GM10266 (cell line): Measurements from ENCODE around the gene TNIP3.
"Not testable (repeated sequence)": the region's sequence is repeated elsewhere in the genome, so short reads cannot be mapped to it uniquely, and the experiment has no call there.

ENCODE experiments used
- DNase-seq: peaks from one replicate; pipeline ENCODE4 v3.0.0; 2012; ENCODE audit errors: extremely low spot score
- TF ChIP-seq, protein P1 (sequence below): IDR thresholded peaks from 2 replicates; pipeline ENCODE4 v1.5.1; 2012; ENCODE audit warnings: mild to moderate bottlenecking, low read depth; ENCODE audit not compliant: control insufficient read depth, insufficient read depth; ENCODE audit errors: missing control alignments

The TNIP3 gene

DNA sequence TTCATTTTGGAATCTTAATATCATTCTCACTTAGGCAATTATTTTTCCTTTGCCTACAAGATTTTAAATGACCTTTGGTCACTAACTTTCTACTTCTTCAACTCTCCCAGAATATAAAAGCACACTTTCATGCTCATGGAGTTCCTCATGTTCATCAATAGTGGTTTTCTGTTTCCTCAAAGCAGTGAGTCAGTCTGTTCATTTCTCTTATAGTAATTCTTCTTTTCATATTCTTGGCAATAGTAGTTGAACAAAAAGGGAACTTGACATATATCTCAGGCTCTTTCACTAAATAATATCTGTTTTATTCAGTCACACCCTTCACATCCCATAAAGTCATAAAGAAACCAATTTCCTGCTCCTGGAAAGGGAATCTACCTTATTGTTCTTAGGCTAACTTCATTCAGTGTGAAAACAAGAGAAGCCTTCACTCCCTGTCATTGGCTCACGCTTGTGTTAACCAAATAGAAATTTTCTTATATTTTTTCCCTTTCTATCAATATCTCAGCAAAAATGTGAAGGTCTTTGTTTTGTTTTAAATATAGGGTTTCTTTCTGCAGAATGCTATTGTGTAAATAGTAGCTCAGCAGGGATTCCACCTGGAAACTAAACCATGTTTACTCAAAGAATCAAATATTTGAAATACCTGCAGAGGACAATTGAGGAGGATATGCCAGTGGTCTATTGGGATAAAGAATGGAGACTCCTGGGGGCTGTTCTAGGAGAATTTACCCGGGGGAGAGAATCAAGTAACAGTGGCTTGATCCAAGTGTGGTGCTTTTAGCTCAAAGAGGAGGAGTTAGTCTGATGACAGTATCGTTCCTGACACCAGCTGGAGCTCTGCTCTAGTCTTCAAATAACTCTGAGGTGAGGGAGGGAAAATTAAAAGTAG, 13.4 kb upstream of the TNIP3 start:
- DNase-seq: no peak
- TF ChIP-seq, protein P1, sequence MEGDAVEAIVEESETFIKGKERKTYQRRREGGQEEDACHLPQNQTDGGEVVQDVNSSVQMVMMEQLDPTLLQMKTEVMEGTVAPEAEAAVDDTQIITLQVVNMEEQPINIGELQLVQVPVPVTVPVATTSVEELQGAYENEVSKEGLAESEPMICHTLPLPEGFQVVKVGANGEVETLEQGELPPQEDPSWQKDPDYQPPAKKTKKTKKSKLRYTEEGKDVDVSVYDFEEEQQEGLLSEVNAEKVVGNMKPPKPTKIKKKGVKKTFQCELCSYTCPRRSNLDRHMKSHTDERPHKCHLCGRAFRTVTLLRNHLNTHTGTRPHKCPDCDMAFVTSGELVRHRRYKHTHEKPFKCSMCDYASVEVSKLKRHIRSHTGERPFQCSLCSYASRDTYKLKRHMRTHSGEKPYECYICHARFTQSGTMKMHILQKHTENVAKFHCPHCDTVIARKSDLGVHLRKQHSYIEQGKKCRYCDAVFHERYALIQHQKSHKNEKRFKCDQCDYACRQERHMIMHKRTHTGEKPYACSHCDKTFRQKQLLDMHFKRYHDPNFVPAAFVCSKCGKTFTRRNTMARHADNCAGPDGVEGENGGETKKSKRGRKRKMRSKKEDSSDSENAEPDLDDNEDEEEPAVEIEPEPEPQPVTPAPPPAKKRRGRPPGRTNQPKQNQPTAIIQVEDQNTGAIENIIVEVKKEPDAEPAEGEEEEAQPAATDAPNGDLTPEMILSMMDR: no peak

GRCh38 chr4:121176082-121176934, 12.2 kb upstream of the TNIP3 start:
- DNase-seq: no peak
- TF ChIP-seq, protein P1: no peak

- DNase-seq: not testable (repeated sequence)
These were observed 7.4 kb upstream of the TNIP3 start for GRCh38 chr4:121171477-121171876.

- peak; percentile 35 for DNase-seq
- TF ChIP-seq, protein P1: no peak
These were observed 4.5 kb upstream of the TNIP3 start for GRCh38 chr4:121168446-121169281.

DNA sequence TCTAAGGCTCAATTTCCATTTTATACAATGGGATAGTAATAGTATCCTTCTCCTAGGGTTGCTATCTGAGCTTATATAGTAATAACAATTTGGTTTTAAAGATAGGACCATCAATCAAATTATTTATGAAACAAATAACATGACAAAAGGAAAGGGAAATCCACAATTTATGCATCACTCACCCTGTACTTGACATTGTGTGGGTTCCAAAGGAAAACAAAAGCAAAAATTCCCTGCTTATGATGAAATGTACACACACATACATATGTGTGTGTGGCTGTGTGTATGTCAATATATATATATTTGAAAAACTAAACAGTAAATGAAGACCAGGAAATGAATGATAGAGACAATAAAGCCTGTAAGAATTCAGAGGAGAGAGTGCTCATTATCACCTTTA, 2.9 kb upstream of the TNIP3 start:
- no peak for DNase-seq
- TF ChIP-seq, protein P1: no peak

DNA sequence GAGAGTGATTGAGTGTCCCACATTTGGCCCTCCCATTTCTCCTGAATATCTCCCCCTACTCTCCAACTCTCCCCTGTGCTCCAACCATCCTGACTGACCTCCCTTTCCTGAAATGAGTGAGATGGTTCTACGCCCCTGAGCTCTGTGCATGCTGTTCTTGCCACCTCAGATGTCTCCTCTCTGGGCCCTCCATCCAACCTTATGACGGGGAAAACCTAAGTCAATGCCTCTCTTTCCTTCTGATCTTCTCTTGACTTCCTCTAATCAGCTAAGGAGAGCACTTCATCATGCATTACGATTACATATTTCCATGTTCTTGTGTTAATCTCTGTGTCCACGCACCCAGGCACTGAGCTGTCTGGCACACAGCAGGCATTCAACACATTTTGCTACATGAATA, 1.1 kb upstream of the TNIP3 start:
- DNase-seq: no peak
- TF ChIP-seq, protein P1: no peak
